GM19463 (cell line): ENCODE measurements around the gene CLN5.
A peak's percentile ranks its signal among the peaks of the same experiment; 100 is the strongest.
"Not testable (repeated sequence)": the region's sequence is repeated elsewhere in the genome, so short reads cannot be mapped to it uniquely, and the experiment has no call there.

Source experiments
- ATAC-seq: cut with Tn5 transposase; IDR thresholded peaks from one replicate; pipeline ENCODE4 v1.9.1; 2021; ENCODE audit warnings: mild to moderate bottlenecking, moderate library complexity; ENCODE audit not compliant: unreplicated experiment

The CLN5 gene

DNA sequence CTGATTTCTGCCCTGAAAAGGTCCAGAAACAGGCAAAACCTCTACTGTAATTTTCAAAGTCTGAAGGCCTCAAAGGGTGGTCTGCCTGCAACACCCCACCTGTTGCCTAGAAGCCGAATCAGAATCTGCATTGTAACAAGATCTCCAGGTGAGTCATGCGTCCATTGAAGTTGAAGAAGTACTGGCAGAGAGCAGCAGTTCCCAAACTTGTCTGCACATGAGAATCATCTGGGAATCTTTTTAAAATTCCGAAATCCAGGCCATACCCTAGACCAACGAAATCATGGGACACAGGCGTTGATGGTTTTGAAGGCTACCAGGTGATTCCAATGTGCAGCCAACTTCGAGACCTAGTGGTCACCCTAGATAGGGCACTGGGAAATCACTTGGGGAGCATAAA, 16.0 kb upstream of the CLN5 start:
- no peak for ATAC-seq

DNA sequence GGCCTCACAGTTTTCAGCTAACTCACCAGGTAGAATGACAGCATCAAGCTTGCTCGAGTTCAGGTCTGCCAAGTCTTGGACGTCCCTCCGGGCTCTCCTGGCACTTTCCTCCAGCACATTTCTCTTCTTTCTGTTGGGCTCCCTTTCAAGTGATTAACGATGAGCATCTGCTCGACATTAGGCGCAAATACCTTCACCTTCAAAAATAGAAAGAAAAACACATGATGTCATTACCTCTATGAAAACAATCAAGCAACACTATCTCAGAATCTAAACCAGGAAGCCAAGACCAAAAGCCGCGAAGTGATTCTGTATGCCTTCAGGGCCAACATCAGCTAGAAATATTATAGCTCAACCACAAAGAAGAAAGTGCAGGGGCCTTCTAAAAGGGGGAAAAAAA, 15.4 kb upstream of the CLN5 start:
- ATAC-seq: no peak

GRCh38 chr13:76976929-76977328, 15.0 kb upstream of the CLN5 start:
- no peak for ATAC-seq

DNA sequence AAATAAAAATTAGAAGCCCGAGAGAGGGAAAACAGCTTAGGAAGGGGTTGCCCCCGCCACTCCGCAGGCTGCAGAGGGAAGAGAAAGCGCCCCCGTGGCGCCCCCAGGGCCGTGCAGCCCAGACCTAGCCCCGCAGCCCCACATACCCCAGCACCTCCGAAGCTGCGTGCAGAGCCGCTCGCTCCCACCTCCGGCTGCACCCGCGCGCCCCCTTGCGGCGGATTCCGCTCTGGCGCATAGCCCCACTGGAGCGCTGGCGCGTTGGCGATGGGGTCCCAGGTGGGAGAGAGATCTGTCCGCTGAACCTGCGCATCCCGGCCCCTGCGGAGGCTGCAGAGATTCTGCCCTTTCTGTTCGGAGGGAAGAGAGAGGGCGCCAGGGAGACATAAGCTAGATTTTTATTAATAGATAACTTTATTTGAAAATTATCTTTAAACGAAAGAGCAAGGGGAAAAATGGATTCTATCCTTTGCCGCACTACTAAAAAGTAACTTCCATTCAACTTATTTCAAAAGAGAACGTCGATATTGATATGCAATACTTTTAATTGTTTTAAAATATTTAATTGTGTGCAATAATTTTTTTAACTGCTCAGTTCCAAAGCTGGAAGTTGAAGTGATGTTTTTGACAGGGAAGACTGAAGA, 11.7 kb upstream of the CLN5 start:
- ATAC-seq: peak; percentile 100

DNA sequence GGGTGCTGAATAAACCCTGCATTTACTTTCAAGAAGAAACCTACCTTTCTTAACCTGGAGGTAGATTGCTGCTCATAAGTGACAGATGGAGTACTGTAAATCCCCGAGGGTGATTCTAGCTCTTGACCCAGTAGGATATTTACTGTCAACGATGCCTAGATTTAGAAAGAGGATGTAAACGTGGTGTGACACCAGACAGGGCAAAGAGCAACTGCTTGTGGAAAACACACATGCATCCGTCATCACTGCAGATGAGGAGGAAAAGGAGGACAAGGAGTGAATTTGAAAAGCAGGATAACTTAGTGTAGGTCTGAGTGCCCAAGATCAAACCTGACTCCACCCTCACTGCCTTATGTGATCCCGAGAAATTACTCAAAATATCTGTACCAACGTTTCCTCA, 9.8 kb upstream of the CLN5 start:
- no peak for ATAC-seq

- no peak for ATAC-seq
Measured at GRCh38 chr13:76983676-76984075, 8.2 kb upstream of the CLN5 start.

- ATAC-seq: peak; percentile 48
Measured at GRCh38 chr13:76991432-76991795, 467 bp upstream of the CLN5 start.

DNA sequence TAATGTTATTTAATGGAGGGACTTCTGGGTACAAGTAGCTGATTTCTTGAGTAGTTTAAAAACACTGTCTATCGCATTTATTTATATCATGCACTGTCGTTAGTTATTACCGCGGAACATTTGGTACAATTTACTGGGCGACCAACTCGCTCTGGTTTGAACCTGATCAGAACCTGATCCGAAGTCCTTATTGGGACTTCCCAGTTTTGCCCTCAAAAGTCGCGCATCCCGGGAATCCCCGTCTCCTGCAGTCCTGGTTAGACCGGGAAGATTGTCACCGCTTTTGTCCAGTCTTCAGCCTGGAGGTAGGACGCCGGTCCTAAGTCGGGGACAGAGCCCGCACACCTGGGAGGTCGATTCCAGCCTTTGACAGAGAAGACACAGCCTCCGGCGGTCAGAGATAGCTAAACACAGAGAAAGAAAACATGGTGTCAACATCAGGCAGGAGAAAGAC, 694 bp downstream of the CLN5 start:
- ATAC-seq: no peak

GRCh38 chr13:76993021-76993420, 1.1 kb downstream of the CLN5 start:
- no peak for ATAC-seq

DNA sequence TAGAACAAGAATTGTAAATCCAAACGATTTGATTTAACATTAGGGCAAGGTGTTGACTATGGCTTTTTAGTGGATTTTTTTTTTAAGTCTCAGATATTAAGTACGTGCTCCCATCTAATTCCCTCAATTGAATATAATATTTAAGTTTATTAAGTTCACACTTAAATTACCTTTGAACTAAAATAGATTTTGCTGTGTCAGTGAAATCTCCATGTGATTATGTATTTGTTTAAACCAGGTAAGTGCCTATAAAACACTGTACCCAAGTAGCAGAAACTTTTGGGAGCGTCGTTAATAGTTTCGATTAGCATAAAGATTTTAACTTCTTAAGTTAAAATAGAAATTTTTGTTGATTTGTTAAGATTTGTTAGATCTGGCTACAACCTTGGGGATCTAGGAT, 1.6 kb downstream of the CLN5 start:
- no peak for ATAC-seq

DNA sequence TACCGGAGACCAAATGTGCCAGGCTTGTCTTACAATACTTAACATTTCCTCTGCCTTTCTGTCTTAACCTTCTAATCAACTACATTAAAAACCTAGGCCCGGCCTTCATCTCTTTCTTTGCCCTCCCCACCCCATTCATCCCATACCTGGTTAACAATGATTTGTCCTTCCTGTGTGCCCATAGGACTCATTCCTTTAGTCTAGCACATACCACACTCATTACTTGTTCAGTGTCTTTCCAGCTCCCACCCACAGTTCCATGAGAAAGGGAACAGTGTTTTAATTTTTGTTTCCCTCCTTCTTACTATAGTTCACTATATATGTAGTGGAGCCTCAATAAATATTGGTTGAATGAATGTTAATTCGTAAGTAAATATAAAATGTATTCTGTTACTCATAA, 2.4 kb downstream of the CLN5 start:
- ATAC-seq: no peak

DNA sequence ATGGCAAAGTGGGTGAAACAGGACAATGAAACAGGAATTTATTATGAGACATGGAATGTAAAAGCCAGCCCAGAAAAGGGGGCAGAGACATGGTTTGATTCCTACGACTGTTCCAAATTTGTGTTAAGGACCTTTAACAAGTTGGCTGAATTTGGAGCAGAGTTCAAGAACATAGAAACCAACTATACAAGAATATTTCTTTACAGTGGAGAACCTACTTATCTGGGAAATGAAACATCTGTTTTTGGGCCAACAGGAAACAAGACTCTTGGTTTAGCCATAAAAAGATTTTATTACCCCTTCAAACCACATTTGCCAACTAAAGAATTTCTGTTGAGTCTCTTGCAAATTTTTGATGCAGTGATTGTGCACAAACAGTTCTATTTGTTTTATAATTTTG, 8.6 kb downstream of the CLN5 start:
- no peak for ATAC-seq

GRCh38 chr13:77001540-77001939, 9.7 kb downstream of the CLN5 start:
- ATAC-seq: no peak

- ATAC-seq: no peak
Measured at GRCh38 chr13:77001963-77002587, 10.2 kb downstream of the CLN5 start.

- ATAC-seq: no peak
Measured at GRCh38 chr13:77002590-77003190, 10.8 kb downstream of the CLN5 start.

DNA sequence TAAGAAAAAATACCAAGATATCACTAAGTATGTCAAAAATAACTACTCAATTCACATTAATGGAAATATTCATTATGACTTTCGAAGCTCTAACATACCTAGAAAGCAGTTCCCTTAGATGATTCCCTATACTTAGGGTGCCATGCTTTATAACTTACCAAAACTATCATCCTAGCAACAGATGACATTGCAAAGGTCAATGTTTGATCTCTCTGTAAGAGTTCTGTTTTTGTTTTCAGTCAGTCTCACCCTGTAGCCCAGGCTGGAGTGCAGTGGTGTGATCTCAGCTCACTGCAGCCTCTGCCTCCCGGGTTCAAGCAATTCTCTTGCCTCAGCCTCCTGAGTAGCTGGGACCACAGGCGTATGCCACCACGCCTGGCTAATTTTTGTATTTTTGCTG, 16.5 kb downstream of the CLN5 start:
- peak; percentile 56 for ATAC-seq

- ATAC-seq: no peak
Measured at GRCh38 chr13:77009011-77009410, 17.1 kb downstream of the CLN5 start.

DNA sequence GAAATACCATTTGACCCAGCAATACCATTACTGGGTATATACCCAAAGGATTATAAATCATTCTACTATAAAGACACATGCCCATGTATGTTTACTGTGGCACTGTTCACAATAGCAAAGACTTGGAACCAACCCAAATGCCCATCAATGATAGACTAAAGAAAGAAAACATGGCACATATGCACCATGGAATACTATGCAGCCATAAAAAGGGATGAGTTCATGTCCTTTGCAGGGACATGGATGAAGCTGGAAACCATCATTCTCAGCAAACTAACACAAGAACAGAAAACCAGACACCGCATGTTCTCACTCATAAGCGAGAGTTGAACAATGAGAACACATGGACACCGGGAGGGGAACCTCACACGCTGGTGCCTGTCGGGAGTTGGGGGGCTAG, 17.8 kb downstream of the CLN5 start:
- ATAC-seq: not testable (repeated sequence)

DNA sequence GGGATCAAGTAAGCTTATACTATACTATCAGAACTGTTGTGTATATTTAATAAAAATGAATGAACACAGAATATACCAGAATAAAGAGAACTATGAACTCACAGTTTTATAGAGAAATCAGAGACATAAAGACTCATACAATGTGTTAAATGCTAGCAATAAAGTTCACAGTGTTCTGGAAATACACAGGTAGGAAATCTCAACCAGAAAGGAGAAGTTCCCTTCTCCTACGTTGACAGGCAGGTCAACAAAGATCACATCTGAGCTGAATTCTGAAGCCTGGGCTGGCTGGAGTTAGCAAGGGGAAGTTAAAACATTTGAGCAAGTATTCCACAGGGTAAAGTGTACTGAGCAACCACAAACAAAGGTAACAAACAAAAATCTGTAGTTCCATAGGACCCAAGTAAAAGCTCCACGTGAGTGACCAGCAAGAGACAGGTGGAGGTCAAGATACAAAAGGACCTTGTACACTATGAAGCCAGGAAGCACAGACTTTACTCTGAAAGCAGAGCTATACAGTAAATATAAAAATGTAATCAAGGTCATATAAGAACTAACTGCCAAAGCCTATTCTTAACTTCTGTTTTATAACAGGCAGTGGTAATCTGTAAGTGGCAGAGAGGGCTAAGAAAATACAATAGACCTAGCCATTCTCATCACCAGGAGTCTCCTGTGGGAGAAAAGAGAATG, 22.1 kb downstream of the CLN5 start:
- no peak for ATAC-seq

DNA sequence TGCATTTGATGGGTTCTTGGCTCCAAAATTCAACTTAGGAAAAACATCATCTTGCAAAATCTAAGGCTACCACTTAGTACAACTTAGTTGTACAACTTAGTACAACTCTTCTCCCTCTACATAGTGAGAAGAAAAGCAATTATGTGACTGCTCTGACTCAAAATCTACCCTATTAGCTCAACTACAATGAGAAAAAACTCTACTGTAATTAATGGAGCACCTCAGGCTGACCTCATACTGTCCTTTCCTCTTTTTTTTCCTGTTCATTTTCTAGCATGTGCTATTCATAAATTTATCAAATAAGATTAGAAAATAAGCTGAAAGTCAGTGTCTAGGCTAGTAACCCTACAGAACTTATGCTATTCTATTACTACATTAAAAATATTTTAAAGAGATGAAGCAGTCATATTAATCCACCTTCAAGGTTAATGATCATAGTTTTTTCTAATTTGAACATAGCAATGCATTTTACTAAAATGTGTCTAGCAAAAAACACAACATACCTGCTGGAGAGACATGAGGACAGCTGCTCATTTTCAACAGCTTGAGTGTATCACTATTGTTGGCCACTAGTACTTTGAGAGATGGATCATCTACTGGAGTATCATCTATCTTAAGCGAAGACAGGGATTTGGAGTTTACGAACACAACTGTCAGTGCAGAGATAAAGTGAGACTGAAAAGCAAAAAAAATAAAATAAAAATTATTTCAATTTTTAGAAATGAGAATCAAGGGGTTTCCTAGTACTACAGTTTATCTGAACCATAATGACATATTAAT, 23.2 kb downstream of the CLN5 start:
- no peak for ATAC-seq

GRCh38 chr13:77016251-77016812, 24.5 kb downstream of the CLN5 start:
- no peak for ATAC-seq
